ENCODE measurements around the gene IQSEC3. TPM values are rescaled to one million over a fixed set of nuclear protein-coding genes. Genes with fewer than 3 reads are reported as not detected.

IQSEC3 gene
- total RNA-seq, 2 experiments from 2014 or later: not detected

GRCh38 chr12:177980-178828 lies 111.6 kb downstream of the IQSEC3 start:
- no peak overlapping the region for H3K27ac ChIP-seq (ENCODE audit: low read depth, low read length, poor library complexity, severe bottlenecking)
- ChIA-PET POLR2A (no interaction called here), CTCF (ENCODE audit: unreplicated experiment) (interaction anchor here (1.0 kb wide), 1 partner anchor 11 kb away, joined by 4 read pairs; no protein-coding TSS in a partner anchor)
- no peaks in the 10 kb centered on the region for H3K79me2 ChIP-seq (ENCODE audit: insufficient read depth, low read depth, low read length)
- H3K9me3 ChIP-seq (ENCODE audit: low read length): no peaks in the 10 kb centered on the region
- no peaks in the 10 kb centered on the region for H3K9me2 ChIP-seq (ENCODE audit: insufficient read depth, low read length)
- TF ChIP-seq, protein P1, sequence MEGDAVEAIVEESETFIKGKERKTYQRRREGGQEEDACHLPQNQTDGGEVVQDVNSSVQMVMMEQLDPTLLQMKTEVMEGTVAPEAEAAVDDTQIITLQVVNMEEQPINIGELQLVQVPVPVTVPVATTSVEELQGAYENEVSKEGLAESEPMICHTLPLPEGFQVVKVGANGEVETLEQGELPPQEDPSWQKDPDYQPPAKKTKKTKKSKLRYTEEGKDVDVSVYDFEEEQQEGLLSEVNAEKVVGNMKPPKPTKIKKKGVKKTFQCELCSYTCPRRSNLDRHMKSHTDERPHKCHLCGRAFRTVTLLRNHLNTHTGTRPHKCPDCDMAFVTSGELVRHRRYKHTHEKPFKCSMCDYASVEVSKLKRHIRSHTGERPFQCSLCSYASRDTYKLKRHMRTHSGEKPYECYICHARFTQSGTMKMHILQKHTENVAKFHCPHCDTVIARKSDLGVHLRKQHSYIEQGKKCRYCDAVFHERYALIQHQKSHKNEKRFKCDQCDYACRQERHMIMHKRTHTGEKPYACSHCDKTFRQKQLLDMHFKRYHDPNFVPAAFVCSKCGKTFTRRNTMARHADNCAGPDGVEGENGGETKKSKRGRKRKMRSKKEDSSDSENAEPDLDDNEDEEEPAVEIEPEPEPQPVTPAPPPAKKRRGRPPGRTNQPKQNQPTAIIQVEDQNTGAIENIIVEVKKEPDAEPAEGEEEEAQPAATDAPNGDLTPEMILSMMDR (conservative IDR thresholded peaks at IDR 0.05; ENCODE audit: low read length): no peak
- no peak for TF ChIP-seq EZH2phosphoT487 (IDR thresholded peaks at IDR 0.05; ENCODE audit: borderline replicate concordance, low read depth, low read length)
- no peak for DNase-seq (ENCODE audit: low spot score)
- H3K36me3 ChIP-seq (ENCODE audit: insufficient read depth, low read length): no peaks in the 10 kb centered on the region
- H3K4me2 ChIP-seq (ENCODE audit: low read length): no peak overlapping the region
- no peaks in the 10 kb centered on the region for H3K4me1 ChIP-seq (ENCODE audit: insufficient read depth, low read length, poor library complexity, severe bottlenecking)
- no TSS peak for BruUV-seq (replicated peaks)
- H4K20me1 ChIP-seq (ENCODE audit: insufficient read depth, low read length): no peaks in the 10 kb centered on the region
- H3K4me3 ChIP-seq (ENCODE audit: low read depth, low read length, poor library complexity, severe bottlenecking): no peak overlapping the region
- H2AFZ ChIP-seq (ENCODE audit: low read length): no peak overlapping the region
- intact Hi-C loops (cut with micrococcal nuclease; ENCODE audit: unreplicated experiment): no loop called here

- CTCF ChIA-PET (ENCODE audit: unreplicated experiment): interaction anchor here (1.0 kb wide), 1 partner anchor 11 kb away, joined by 4 read pairs; no protein-coding TSS in a partner anchor
- no peak overlapping the region for H3K4me2 ChIP-seq (ENCODE audit: low read length)
These were observed 112.2 kb downstream of the IQSEC3 start for GRCh38 chr12:178829-179109.

More at GRCh38 chr12:178829-179109, 112.2 kb downstream of the IQSEC3 start:
- Histone ChIP-seq H4K20me1 (ENCODE audit: insufficient read depth, low read length) (no peaks in the 10 kb centered on the region), H3K36me3 (ENCODE audit: insufficient read depth, low read length) (no peaks in the 10 kb centered on the region), H3K9me2 (ENCODE audit: insufficient read depth, low read length) (no peaks in the 10 kb centered on the region), H3K79me2 (ENCODE audit: insufficient read depth, low read depth, low read length) (no peaks in the 10 kb centered on the region), H3K4me3 (ENCODE audit: low read depth, low read length, poor library complexity, severe bottlenecking) (no peak overlapping the region), H3K27ac (ENCODE audit: low read depth, low read length, poor library complexity, severe bottlenecking) (no peak overlapping the region), H3K4me1 (ENCODE audit: insufficient read depth, low read length, poor library complexity, severe bottlenecking) (no peaks in the 10 kb centered on the region), H3K9me3 (ENCODE audit: low read length) (no peaks in the 10 kb centered on the region), H2AFZ (ENCODE audit: low read length) (no peak overlapping the region)
- intact Hi-C loops (cut with micrococcal nuclease; ENCODE audit: unreplicated experiment): no loop called here
- DNase-seq (ENCODE audit: low spot score): no peak
- no TSS peak for BruUV-seq (replicated peaks)
- POLR2A ChIA-PET: no interaction called here
- TF ChIP-seq EZH2phosphoT487 (IDR thresholded peaks at IDR 0.05; ENCODE audit: borderline replicate concordance, low read depth, low read length): no peak
- TF ChIP-seq, protein P1 (conservative IDR thresholded peaks at IDR 0.05; ENCODE audit: low read length): no peak

Measured in OCI-LY7 (cell line).